NCI-H2196 (cell line): ENCODE results near the gene ARFGAP3.

Source experiments
- DNase-seq: peaks from one replicate; lab custom pipeline; 2025; ENCODE audit not compliant: unreplicated experiment; lab: John Stamatoyannopoulos, UW

ARFGAP3 gene

GRCh38 chr22:42884616-42885375 is 27.7 kb upstream of the ARFGAP3 start:
- DNase-seq = no peak

GRCh38 chr22:42883970-42884369 is 26.9 kb upstream of the ARFGAP3 start:
- DNase-seq = no peak

- DNase-seq = no peak
Observed at GRCh38 chr22:42883121-42883520, 26.0 kb upstream of the ARFGAP3 start.

- DNase-seq = no peak
Observed at GRCh38 chr22:42881982-42882656, 25.0 kb upstream of the ARFGAP3 start.

GRCh38 chr22:42881298-42881697 is 24.2 kb upstream of the ARFGAP3 start:
- DNase-seq = no peak

- no peak for DNase-seq
Observed at GRCh38 chr22:42880815-42881214, 23.7 kb upstream of the ARFGAP3 start.

GRCh38 chr22:42879371-42880021 is 22.4 kb upstream of the ARFGAP3 start:
- DNase-seq = peak; percentile 83

- DNase-seq = no peak
Observed at GRCh38 chr22:42878561-42879305, 21.7 kb upstream of the ARFGAP3 start.

GRCh38 chr22:42877597-42878340 is 20.7 kb upstream of the ARFGAP3 start:
- DNase-seq = peak; percentile 89

GRCh38 chr22:42877158-42877557 is 20.1 kb upstream of the ARFGAP3 start:
- no peak for DNase-seq

GRCh38 chr22:42876041-42876440 is 19.0 kb upstream of the ARFGAP3 start:
- DNase-seq = no peak

- no peak for DNase-seq
Observed at GRCh38 chr22:42874010-42874409, 16.9 kb upstream of the ARFGAP3 start.

GRCh38 chr22:42873356-42873755 is 16.3 kb upstream of the ARFGAP3 start:
- DNase-seq = no peak

- peak; percentile 38 for DNase-seq
Observed at GRCh38 chr22:42872821-42873220, 15.7 kb upstream of the ARFGAP3 start.

- DNase-seq = no peak
Observed at GRCh38 chr22:42871146-42872050, 14.3 kb upstream of the ARFGAP3 start.

GRCh38 chr22:42869888-42870480 is 12.9 kb upstream of the ARFGAP3 start:
- no peak for DNase-seq

GRCh38 chr22:42869463-42869862 is 12.4 kb upstream of the ARFGAP3 start:
- no peak for DNase-seq

GRCh38 chr22:42868751-42869251 is 11.7 kb upstream of the ARFGAP3 start:
- DNase-seq = peak; percentile 77

- no peak for DNase-seq
Observed at GRCh38 chr22:42866100-42866499, 9.0 kb upstream of the ARFGAP3 start.
